Measurements from ENCODE around the gene CR1.

DNA sequence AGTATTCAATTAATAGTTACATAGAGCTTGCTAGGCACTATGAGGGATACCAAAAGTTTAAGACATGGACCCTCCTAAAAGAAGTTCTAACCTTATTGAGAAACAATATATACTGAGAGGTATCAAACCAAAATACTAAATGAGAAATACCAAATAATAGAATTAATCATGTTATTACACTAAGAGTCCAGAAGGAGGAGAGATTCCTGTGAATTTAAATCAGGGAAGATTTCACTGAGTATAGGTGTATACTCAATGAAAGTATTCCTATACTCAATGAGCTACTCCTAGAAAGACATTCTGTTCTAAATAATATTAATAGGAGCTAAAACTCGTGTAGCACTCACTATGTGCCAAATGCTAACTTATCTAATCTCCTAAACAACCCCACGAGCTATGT lies 158.4 kb downstream of the CR1 start:
- TF ChIP-seq, protein P1, sequence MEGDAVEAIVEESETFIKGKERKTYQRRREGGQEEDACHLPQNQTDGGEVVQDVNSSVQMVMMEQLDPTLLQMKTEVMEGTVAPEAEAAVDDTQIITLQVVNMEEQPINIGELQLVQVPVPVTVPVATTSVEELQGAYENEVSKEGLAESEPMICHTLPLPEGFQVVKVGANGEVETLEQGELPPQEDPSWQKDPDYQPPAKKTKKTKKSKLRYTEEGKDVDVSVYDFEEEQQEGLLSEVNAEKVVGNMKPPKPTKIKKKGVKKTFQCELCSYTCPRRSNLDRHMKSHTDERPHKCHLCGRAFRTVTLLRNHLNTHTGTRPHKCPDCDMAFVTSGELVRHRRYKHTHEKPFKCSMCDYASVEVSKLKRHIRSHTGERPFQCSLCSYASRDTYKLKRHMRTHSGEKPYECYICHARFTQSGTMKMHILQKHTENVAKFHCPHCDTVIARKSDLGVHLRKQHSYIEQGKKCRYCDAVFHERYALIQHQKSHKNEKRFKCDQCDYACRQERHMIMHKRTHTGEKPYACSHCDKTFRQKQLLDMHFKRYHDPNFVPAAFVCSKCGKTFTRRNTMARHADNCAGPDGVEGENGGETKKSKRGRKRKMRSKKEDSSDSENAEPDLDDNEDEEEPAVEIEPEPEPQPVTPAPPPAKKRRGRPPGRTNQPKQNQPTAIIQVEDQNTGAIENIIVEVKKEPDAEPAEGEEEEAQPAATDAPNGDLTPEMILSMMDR (conservative IDR thresholded peaks at IDR 0.05; ENCODE audit: low read length), result peak; percentile 61
- TF ChIP-seq EZH2phosphoT487 (IDR thresholded peaks at IDR 0.05; ENCODE audit: borderline replicate concordance, low read depth, low read length), result no peak

Measured in OCI-LY7 (cell line).